GM12872 (cell line): Measurements from ENCODE around the gene ETS2.

ENCODE experiments used
- TF ChIP-seq, protein P1 (sequence below): IDR thresholded peaks from 3 replicates; pipeline ENCODE4 v1.5.1; 2011; ENCODE audit warnings: low read depth, mild to moderate bottlenecking, low read length, moderate library complexity; ENCODE audit not compliant: insufficient read depth

The ETS2 gene

GRCh38 chr21:38839328-38840286 lies 33.9 kb downstream of the ETS2 start:
- TF ChIP-seq, protein P1, sequence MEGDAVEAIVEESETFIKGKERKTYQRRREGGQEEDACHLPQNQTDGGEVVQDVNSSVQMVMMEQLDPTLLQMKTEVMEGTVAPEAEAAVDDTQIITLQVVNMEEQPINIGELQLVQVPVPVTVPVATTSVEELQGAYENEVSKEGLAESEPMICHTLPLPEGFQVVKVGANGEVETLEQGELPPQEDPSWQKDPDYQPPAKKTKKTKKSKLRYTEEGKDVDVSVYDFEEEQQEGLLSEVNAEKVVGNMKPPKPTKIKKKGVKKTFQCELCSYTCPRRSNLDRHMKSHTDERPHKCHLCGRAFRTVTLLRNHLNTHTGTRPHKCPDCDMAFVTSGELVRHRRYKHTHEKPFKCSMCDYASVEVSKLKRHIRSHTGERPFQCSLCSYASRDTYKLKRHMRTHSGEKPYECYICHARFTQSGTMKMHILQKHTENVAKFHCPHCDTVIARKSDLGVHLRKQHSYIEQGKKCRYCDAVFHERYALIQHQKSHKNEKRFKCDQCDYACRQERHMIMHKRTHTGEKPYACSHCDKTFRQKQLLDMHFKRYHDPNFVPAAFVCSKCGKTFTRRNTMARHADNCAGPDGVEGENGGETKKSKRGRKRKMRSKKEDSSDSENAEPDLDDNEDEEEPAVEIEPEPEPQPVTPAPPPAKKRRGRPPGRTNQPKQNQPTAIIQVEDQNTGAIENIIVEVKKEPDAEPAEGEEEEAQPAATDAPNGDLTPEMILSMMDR: no peak

- TF ChIP-seq, protein P1: no peak
Observed at GRCh38 chr21:38840456-38841300, 34.9 kb downstream of the ETS2 start.

DNA sequence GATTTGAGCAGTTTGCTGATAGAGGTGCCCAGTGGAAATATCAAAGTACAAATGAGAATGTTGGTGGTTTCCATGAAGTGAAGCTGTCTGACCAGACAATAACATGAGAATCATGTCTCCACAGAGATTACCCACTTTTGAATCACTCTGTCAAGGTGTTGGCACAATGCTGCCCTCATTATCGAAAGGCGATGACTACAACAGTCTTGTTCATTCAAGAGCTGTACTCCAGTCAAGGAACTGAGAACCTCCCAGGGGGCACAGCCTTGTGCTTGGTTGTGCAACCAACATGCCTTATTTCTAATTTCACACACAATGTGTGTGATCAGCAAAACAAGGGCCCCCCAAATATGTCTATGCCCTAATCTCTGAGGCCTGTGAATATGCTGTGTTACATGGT lies 35.7 kb downstream of the ETS2 start:
- TF ChIP-seq, protein P1: no peak

- TF ChIP-seq, protein P1: no peak
Observed at GRCh38 chr21:38842079-38842478, 36.4 kb downstream of the ETS2 start.

GRCh38 chr21:38843379-38843778 lies 37.6 kb downstream of the ETS2 start:
- TF ChIP-seq, protein P1: no peak

DNA sequence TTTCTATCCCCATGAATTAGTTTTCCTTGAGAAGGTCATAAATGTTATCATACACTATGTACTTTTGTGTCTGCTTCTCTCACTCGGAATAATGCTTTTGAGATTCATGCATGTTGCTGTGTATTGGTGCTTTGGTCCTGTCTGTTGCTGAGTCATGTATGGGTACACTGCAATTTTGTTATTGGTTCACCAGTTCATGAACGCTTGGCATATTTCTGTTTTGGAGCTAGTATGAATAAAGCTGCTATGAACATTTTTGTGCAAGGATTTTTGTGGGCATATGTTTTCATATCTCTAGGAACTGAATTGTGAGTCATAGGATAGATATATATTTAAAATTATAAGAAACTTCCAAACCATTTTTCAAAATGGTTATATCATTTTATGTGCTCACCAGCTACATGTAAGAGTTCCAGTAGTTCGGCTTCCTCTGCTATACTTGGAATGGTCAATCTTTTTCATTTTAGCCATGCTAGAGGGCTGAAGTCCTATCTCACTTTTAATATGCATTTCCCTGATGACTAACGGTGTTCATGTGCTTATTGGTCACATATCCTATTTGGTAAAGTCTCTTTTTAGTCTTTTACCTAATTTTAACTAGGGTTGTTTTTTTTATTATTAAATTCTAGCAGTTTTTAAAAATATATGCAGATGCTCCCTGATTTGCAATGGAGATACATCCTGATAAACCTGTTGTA lies 38.2 kb downstream of the ETS2 start:
- TF ChIP-seq, protein P1: no peak

DNA sequence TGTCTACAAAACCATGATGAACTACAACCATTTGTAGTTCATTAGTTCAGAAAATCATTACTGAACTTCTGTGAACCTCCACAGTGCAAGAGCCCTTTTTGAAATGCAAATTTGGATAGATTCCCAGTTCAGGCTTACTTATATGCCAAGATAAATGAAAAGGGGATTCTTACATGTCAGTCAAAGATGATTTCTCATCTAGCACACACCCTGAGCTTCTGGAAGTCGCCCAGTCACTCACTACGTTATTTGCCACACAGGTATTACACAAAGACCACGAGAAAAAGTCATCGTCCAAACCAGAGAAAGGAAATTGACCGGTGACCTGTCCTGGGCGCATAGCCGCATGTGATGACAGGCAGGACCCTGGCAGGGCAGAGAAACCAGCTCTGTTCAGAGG lies 41.8 kb downstream of the ETS2 start:
- TF ChIP-seq, protein P1: no peak
